ENCODE measurements around the gene RPTOR.
A peak's percentile ranks its signal among the peaks of the same experiment; 100 is the strongest.

Gene RPTOR

GRCh38 chr17:80722661-80723060, 178.0 kb downstream of the RPTOR start:
- ATAC-seq: no peak
- TF ChIP-seq ZNF565 (CRISPR knock-in tag; conservative IDR thresholded peaks at IDR 0.05; ENCODE audit: low read depth): no peak
- TF ChIP-seq OSR1 (CRISPR knock-in tag; IDR thresholded peaks at IDR 0.05): no peak
- TF ChIP-seq ZNF70 (CRISPR knock-in tag; IDR thresholded peaks at IDR 0.05): no peak
- no peak for TF ChIP-seq RARB (CRISPR knock-in tag; IDR thresholded peaks at IDR 0.05)

DNA sequence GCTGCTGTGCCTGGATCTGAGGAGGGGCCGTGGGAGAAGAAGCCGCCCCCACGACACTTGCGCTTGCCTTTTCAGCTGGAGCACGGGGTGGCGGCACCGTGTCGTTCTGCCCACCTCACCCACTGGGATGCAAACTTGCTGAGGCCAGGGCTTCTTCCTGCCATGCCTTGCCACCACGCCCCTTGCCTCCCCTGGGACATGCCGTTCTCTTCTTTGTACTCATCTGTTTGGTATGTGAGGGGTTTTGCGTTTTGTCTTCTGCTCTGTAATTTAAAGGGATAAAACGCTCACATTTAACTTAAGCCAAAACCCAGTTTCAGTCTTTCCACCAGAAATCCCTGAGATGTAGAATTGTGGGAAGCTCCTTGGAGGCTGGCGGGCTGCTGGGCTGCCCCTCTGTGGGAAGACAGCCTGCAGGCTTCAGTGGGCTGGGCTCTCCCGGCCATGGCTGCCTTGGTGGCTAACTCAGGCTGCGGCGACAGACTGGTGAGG, 180.2 kb downstream of the RPTOR start:
- ATAC-seq: peak; percentile 85
- TF ChIP-seq RARB (CRISPR knock-in tag; IDR thresholded peaks at IDR 0.05) (no peak), ZNF565 (CRISPR knock-in tag; conservative IDR thresholded peaks at IDR 0.05; ENCODE audit: low read depth) (no peak), ZNF70 (CRISPR knock-in tag; IDR thresholded peaks at IDR 0.05) (no peak), PPARA (CRISPR knock-in tag; IDR thresholded peaks at IDR 0.05; ENCODE audit: borderline replicate concordance) (no peak), TCF4 (CRISPR knock-in tag; IDR thresholded peaks at IDR 0.05; ENCODE audit: borderline replicate concordance) (no peak), ARNTL (CRISPR knock-in tag; IDR thresholded peaks at IDR 0.05; ENCODE audit: borderline replicate concordance, low read depth) (no peak), POU6F1 (CRISPR knock-in tag; IDR thresholded peaks at IDR 0.05; ENCODE audit: borderline replicate concordance, low read depth) (no peak), ESRRG (CRISPR knock-in tag; IDR thresholded peaks at IDR 0.05) (no peak), CSDC2 (CRISPR knock-in tag; IDR thresholded peaks at IDR 0.05) (no peak), ZC3H10 (CRISPR knock-in tag; IDR thresholded peaks at IDR 0.05) (no peak), BACH2 (CRISPR knock-in tag; IDR thresholded peaks at IDR 0.05; ENCODE audit: borderline replicate concordance) (no peak), ZFP30 (CRISPR knock-in tag; IDR thresholded peaks at IDR 0.05) (no peak), GLIS3 (CRISPR knock-in tag; IDR thresholded peaks at IDR 0.05) (no peak), OSR1 (CRISPR knock-in tag; IDR thresholded peaks at IDR 0.05) (no peak)
- TF ChIP-seq, protein P1, sequence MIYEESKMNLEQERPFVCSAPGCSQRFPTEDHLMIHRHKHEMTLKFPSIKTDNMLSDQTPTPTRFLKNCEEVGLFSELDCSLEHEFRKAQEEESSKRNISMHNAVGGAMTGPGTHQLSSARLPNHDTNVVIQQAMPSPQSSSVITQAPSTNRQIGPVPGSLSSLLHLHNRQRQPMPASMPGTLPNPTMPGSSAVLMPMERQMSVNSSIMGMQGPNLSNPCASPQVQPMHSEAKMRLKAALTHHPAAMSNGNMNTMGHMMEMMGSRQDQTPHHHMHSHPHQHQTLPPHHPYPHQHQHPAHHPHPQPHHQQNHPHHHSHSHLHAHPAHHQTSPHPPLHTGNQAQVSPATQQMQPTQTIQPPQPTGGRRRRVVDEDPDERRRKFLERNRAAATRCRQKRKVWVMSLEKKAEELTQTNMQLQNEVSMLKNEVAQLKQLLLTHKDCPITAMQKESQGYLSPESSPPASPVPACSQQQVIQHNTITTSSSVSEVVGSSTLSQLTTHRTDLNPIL (CRISPR knock-in tag; IDR thresholded peaks at IDR 0.05; ENCODE audit: low read depth): no peak
- TF ChIP-seq, protein P2, sequence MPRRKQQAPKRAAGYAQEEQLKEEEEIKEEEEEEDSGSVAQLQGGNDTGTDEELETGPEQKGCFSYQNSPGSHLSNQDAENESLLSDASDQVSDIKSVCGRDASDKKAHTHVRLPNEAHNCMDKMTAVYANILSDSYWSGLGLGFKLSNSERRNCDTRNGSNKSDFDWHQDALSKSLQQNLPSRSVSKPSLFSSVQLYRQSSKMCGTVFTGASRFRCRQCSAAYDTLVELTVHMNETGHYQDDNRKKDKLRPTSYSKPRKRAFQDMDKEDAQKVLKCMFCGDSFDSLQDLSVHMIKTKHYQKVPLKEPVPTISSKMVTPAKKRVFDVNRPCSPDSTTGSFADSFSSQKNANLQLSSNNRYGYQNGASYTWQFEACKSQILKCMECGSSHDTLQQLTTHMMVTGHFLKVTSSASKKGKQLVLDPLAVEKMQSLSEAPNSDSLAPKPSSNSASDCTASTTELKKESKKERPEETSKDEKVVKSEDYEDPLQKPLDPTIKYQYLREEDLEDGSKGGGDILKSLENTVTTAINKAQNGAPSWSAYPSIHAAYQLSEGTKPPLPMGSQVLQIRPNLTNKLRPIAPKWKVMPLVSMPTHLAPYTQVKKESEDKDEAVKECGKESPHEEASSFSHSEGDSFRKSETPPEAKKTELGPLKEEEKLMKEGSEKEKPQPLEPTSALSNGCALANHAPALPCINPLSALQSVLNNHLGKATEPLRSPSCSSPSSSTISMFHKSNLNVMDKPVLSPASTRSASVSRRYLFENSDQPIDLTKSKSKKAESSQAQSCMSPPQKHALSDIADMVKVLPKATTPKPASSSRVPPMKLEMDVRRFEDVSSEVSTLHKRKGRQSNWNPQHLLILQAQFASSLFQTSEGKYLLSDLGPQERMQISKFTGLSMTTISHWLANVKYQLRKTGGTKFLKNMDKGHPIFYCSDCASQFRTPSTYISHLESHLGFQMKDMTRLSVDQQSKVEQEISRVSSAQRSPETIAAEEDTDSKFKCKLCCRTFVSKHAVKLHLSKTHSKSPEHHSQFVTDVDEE (CRISPR knock-in tag; IDR thresholded peaks at IDR 0.05): no peak
- TF ChIP-seq, protein P3, sequence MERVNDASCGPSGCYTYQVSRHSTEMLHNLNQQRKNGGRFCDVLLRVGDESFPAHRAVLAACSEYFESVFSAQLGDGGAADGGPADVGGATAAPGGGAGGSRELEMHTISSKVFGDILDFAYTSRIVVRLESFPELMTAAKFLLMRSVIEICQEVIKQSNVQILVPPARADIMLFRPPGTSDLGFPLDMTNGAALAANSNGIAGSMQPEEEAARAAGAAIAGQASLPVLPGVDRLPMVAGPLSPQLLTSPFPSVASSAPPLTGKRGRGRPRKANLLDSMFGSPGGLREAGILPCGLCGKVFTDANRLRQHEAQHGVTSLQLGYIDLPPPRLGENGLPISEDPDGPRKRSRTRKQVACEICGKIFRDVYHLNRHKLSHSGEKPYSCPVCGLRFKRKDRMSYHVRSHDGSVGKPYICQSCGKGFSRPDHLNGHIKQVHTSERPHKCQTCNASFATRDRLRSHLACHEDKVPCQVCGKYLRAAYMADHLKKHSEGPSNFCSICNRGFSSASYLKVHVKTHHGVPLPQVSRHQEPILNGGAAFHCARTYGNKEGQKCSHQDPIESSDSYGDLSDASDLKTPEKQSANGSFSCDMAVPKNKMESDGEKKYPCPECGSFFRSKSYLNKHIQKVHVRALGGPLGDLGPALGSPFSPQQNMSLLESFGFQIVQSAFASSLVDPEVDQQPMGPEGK (CRISPR knock-in tag; IDR thresholded peaks at IDR 0.05; ENCODE audit: borderline replicate concordance): no peak

DNA sequence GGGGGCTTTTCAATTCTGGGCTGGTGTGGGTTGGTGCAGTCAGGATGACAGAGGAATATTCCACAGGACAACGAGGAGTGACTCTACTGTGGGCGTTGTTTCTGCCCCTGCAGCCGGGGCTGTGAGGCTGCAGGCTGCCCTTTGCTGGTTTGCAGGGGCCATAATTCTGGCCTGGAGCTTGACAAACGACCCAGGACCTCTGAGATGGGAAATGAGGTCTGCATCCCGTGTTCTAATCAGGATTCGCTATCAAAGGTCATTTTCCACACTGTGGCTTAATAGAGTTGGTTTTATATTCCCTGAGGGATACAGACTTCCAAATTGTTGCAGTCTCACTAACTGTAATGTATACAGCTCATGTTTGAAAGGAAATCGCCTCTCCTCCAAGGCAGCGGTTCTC, 180.9 kb downstream of the RPTOR start:
- no peak for TF ChIP-seq ARNTL (CRISPR knock-in tag; IDR thresholded peaks at IDR 0.05; ENCODE audit: borderline replicate concordance, low read depth)
- 0 out of 2 replicates have a peak, but pooled peaks have one; percentile 34 for TF ChIP-seq TCF4 (CRISPR knock-in tag; IDR thresholded peaks at IDR 0.05; ENCODE audit: borderline replicate concordance)
- TF ChIP-seq BACH2 (CRISPR knock-in tag; IDR thresholded peaks at IDR 0.05; ENCODE audit: borderline replicate concordance): no peak
- ATAC-seq: peak; percentile 55

- ATAC-seq: no peak
- TF ChIP-seq, protein P2 (CRISPR knock-in tag; IDR thresholded peaks at IDR 0.05): no peak
- TF ChIP-seq, protein P3 (CRISPR knock-in tag; IDR thresholded peaks at IDR 0.05; ENCODE audit: borderline replicate concordance): no peak
- TF ChIP-seq GLIS3 (CRISPR knock-in tag; IDR thresholded peaks at IDR 0.05): no peak
- TF ChIP-seq ZFP3 (CRISPR knock-in tag; IDR thresholded peaks at IDR 0.05): no peak
- TF ChIP-seq ZNF8 (CRISPR knock-in tag; IDR thresholded peaks at IDR 0.05): no peak
- no peak for TF ChIP-seq PPARA (CRISPR knock-in tag; IDR thresholded peaks at IDR 0.05; ENCODE audit: borderline replicate concordance)
- TF ChIP-seq ZNF70 (CRISPR knock-in tag; IDR thresholded peaks at IDR 0.05): no peak
- no peak for TF ChIP-seq SNAI2 (CRISPR knock-in tag; IDR thresholded peaks at IDR 0.05)
- TF ChIP-seq ESRRG (CRISPR knock-in tag; IDR thresholded peaks at IDR 0.05): no peak
- no peak for TF ChIP-seq CSDC2 (CRISPR knock-in tag; IDR thresholded peaks at IDR 0.05)
- TF ChIP-seq ZFP30 (CRISPR knock-in tag; IDR thresholded peaks at IDR 0.05): no peak
- no peak for TF ChIP-seq RARB (CRISPR knock-in tag; IDR thresholded peaks at IDR 0.05)
- TF ChIP-seq BACH2 (CRISPR knock-in tag; IDR thresholded peaks at IDR 0.05; ENCODE audit: borderline replicate concordance): no peak
Measured at GRCh38 chr17:80726558-80727408, 182.1 kb downstream of the RPTOR start.

All from SK-N-SH treated with all-trans-retinoic acid at 6 μM for 48 hours (cell line).